ENCODE results near the gene MBTPS1. TPM values are rescaled to one million over a fixed set of nuclear protein-coding genes. Genes with fewer than 3 reads are reported as not detected.
"Not testable (repeated sequence)": the region's sequence is repeated elsewhere in the genome, so short reads cannot be mapped to it uniquely, and the experiment has no call there.

Gene MBTPS1
- total RNA-seq, 1 experiment from 2014 or later: 130 TPM

DNA sequence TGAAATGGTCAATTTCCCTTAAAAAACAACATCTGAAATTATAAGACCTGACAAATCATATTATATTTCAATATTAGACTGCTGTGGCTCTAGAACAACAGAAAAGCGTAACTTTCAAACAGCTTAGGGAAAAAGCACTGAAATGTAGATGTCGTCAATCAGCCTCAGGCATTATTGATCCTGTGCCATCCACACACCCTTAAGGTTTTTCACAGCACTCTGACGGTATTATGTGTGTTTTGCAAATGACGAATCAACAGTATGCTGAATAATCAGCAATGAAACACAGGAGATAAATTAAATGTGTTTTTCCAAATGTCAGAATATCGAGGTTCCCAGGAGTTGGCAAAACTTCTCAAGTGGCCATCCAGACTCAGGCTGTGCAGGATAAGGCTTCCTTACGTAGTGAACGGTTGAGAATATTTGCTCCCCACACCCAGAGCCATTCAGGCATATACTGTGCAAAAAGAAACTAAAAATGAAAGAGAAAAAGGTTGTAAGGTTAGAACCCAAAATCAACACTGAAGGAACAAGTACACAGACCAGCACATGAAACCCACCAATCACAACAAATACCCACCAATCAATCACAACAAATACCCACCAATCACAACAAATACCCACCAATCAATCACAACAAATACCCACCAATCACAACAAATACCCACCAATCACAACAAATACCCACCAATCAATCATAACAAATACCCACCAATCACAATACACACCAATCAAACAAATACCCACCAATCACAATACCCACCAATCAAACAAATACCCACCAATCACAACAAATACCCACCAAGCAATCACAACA lies 7.7 kb upstream of the MBTPS1 start:
- Mint-ChIP-seq H3K27ac (ENCODE audit: unreplicated experiment) (no peak overlapping the region), H3K27me3 (ENCODE audit: unreplicated experiment) (no peaks in the 10 kb centered on the region), H3K36me3 (ENCODE audit: insufficient read depth, unreplicated experiment) (peaks cover 7% of the 10 kb centered on the region), H3K4me3 (ENCODE audit: low read depth, unreplicated experiment) (no peak overlapping the region), H3K4me1 (ENCODE audit: low read depth, unreplicated experiment) (no peaks in the 10 kb centered on the region), H3K9me3 (ENCODE audit: low read depth, unreplicated experiment) (no peaks in the 10 kb centered on the region)
- TF ChIP-seq, protein P1, sequence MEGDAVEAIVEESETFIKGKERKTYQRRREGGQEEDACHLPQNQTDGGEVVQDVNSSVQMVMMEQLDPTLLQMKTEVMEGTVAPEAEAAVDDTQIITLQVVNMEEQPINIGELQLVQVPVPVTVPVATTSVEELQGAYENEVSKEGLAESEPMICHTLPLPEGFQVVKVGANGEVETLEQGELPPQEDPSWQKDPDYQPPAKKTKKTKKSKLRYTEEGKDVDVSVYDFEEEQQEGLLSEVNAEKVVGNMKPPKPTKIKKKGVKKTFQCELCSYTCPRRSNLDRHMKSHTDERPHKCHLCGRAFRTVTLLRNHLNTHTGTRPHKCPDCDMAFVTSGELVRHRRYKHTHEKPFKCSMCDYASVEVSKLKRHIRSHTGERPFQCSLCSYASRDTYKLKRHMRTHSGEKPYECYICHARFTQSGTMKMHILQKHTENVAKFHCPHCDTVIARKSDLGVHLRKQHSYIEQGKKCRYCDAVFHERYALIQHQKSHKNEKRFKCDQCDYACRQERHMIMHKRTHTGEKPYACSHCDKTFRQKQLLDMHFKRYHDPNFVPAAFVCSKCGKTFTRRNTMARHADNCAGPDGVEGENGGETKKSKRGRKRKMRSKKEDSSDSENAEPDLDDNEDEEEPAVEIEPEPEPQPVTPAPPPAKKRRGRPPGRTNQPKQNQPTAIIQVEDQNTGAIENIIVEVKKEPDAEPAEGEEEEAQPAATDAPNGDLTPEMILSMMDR (IDR thresholded peaks at IDR 0.05; ENCODE audit: unreplicated experiment): no peak
- no TSS peak for BruUV-seq (replicated peaks)
- intact Hi-C loops (cut with micrococcal nuclease; ENCODE audit: unreplicated experiment): no loop called here
- CTCF ChIA-PET: no interaction called here
- no peak for DNase-seq

DNA sequence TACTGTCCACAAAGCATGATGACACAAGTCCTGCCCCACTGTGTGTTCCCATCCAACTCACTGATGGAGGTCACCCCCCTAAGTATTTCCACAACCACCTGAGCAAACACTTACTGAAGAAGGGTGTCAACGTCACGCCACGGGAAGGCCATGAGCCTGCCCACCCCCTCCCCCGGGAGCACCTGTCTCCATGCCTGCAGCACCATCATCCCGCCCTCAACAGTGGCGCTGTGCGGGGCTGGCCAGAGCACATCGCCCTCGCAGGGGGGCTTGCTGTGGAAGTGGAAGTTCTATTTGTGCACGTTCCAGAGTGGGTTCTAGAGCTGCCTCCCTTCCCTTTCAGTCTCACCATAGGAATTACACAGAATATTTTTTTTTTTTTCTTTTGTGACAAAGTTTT lies 4.3 kb upstream of the MBTPS1 start:
- no peaks in the 10 kb centered on the region for H3K9me3 Mint-ChIP-seq (ENCODE audit: low read depth, unreplicated experiment)
- no peaks in the 10 kb centered on the region for H3K4me1 Mint-ChIP-seq (ENCODE audit: low read depth, unreplicated experiment)
- peaks cover 24% of the 10 kb centered on the region for H3K36me3 Mint-ChIP-seq (ENCODE audit: insufficient read depth, unreplicated experiment)
- TF ChIP-seq, protein P1 (IDR thresholded peaks at IDR 0.05; ENCODE audit: unreplicated experiment): no peak
- DNase-seq: no peak
- BruUV-seq (replicated peaks): no TSS peak
- no peaks in the 10 kb centered on the region for H3K27me3 Mint-ChIP-seq (ENCODE audit: unreplicated experiment)
- CTCF ChIA-PET: no interaction called here
- no peak overlapping the region for H3K4me3 Mint-ChIP-seq (ENCODE audit: low read depth, unreplicated experiment)
- intact Hi-C loops (cut with micrococcal nuclease; ENCODE audit: unreplicated experiment): no loop called here
- H3K27ac Mint-ChIP-seq (ENCODE audit: unreplicated experiment): no peak overlapping the region

DNA sequence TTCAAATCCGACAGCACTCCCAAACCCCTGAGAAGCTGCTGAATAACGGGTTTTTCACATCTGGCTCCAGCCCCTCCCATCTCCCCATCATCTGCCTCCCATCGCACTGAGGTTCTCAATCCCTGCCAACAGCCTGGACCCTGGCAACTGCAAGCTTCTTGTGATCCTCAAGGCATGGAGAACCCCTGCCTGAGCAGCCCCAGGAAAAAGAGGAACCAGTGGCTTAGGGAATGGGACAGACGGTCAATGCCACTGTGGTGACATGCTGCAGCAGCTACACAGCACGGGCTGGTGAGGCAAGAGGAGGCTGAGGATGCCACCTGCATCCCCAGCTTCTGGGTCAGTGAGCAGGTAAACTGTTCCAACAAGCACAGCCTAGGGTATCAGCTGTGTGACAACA lies 3.3 kb upstream of the MBTPS1 start:
- intact Hi-C loops (cut with micrococcal nuclease; ENCODE audit: unreplicated experiment): no loop called here
- no peak overlapping the region for H3K27ac Mint-ChIP-seq (ENCODE audit: unreplicated experiment)
- H3K36me3 Mint-ChIP-seq (ENCODE audit: insufficient read depth, unreplicated experiment): peaks cover 33% of the 10 kb centered on the region
- TF ChIP-seq, protein P1 (IDR thresholded peaks at IDR 0.05; ENCODE audit: unreplicated experiment): no peak
- H3K27me3 Mint-ChIP-seq (ENCODE audit: unreplicated experiment): no peaks in the 10 kb centered on the region
- peaks cover 5% of the 10 kb centered on the region for H3K4me1 Mint-ChIP-seq (ENCODE audit: low read depth, unreplicated experiment)
- BruUV-seq (replicated peaks): no TSS peak
- DNase-seq: no peak
- no peaks in the 10 kb centered on the region for H3K9me3 Mint-ChIP-seq (ENCODE audit: low read depth, unreplicated experiment)
- no peak overlapping the region for H3K4me3 Mint-ChIP-seq (ENCODE audit: low read depth, unreplicated experiment)
- CTCF ChIA-PET: no interaction called here

DNA sequence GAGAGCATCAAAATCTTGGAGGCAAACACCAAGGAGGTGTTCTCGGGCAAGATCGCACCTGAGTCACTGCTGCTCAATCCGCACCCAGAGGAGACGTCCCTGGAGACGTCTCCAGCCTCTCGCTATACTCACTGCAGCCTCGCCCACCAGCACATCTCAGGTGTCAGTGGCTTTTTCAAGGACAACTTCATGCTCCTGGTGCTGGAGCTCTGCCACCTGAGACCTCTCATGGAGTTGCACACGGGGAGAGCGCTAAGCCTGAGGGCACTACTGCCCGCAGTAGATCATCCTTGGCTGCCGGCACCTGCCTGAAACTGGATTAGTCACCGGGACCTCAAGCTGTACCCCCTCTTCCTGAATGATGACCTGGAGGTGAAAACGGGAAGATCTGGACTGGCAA lies 2.6 kb upstream of the MBTPS1 start:
- intact Hi-C loops (cut with micrococcal nuclease; ENCODE audit: unreplicated experiment): no loop called here
- TF ChIP-seq, protein P1 (IDR thresholded peaks at IDR 0.05; ENCODE audit: unreplicated experiment): no peak
- peaks cover 30% of the 10 kb centered on the region for H3K36me3 Mint-ChIP-seq (ENCODE audit: insufficient read depth, unreplicated experiment)
- peaks cover 8% of the 10 kb centered on the region for H3K4me1 Mint-ChIP-seq (ENCODE audit: low read depth, unreplicated experiment)
- no peak overlapping the region for H3K27ac Mint-ChIP-seq (ENCODE audit: unreplicated experiment)
- CTCF ChIA-PET: no interaction called here
- no TSS peak for BruUV-seq (replicated peaks)
- H3K4me3 Mint-ChIP-seq (ENCODE audit: low read depth, unreplicated experiment): no peak overlapping the region
- H3K27me3 Mint-ChIP-seq (ENCODE audit: unreplicated experiment): no peaks in the 10 kb centered on the region
- no peaks in the 10 kb centered on the region for H3K9me3 Mint-ChIP-seq (ENCODE audit: low read depth, unreplicated experiment)
- DNase-seq: no peak

DNA sequence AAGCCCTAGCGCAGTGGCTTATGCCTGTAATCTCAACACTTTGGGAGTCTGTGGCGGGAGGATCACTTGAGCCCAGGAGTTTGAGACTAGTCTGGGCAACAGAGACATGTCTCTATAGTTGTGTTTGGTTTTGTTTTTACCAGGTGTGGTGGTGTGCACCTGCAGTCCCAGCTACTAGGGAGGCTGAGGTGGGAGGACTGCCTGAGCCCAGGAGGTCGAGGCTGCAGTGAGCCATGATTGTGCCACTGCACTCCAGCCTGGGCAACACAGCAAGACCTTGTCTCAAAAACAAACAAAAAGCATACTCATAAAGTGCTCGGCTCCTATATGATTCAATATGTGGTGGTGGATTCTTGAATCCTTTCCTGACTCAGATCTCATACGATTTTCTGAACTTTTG lies 1.6 kb upstream of the MBTPS1 start:
- H3K9me3 Mint-ChIP-seq (ENCODE audit: low read depth, unreplicated experiment); H3K4me3 Mint-ChIP-seq (ENCODE audit: low read depth, unreplicated experiment); BruUV-seq (replicated peaks); H3K4me1 Mint-ChIP-seq (ENCODE audit: low read depth, unreplicated experiment); intact Hi-C loops (cut with micrococcal nuclease; ENCODE audit: unreplicated experiment); DNase-seq; H3K27me3 Mint-ChIP-seq (ENCODE audit: unreplicated experiment); CTCF ChIA-PET; H3K27ac Mint-ChIP-seq (ENCODE audit: unreplicated experiment): not testable (repeated sequence)
- peaks cover 29% of the 10 kb centered on the region for H3K36me3 Mint-ChIP-seq (ENCODE audit: insufficient read depth, unreplicated experiment)
